Activated T-cell treated with anti-CD3 and anti-CD28 coated beads for 4 hours (primary cell): ENCODE measurements around the gene ISX.

Experiments used
- DNase-seq: peaks from one replicate; pipeline ENCODE4 v3.0.0-alpha.2; 2020

The ISX gene

DNA sequence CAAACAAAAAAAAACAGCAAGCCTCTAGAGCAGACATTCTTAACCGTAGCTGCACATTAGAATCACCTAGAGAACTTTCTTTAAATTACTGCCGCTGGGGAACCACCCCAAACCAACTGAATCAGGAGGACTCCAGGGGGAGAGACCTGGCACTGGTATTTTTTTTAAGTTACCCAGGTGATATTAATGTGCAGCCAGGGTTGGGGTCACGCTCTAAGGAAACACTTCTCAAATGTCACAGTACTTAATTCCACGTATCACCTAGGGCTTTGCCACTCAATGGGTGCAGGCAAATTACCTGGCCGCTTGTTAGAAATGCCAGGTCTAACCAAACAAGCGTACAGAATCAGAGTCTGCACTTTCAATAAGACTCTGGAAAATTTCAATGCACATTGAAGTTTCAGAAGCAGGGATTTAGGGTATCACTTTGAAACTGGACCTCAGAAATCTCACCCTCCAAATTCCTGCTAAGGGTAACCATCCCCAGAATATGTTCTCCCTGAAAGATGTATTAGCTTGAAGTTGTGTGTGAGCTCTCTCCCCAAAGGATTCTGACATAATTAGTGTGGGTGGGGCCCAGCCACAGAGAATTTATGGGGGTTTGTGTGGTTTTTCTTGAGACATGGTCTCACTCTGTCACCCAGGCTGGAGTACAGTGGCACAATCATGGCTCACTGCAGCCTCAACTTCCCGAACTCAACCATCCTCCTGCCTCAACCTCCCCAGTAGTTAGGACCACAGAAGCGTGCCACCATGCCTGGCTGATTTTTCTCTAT lies 12.7 kb upstream of the ISX start:
- DNase-seq: no peak

DNA sequence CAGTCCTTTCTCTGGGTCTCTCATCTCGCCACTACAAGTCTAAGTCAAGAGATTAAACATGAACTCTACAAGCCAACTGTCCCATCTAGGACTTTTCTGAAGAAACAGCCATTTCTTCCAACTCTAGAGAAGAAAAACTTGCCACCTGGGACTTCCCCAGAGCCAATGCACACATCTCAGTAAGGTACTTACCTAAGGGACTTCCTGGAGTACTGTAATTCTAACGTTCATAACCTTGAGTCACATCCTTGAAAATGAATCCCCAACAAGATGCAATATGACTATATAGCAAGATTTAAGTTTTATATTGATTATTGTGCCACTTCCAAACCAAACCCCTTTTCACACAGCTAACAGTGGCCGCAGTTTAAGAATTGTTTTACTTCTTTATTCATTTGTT lies 11.9 kb upstream of the ISX start:
- no peak for DNase-seq

DNA sequence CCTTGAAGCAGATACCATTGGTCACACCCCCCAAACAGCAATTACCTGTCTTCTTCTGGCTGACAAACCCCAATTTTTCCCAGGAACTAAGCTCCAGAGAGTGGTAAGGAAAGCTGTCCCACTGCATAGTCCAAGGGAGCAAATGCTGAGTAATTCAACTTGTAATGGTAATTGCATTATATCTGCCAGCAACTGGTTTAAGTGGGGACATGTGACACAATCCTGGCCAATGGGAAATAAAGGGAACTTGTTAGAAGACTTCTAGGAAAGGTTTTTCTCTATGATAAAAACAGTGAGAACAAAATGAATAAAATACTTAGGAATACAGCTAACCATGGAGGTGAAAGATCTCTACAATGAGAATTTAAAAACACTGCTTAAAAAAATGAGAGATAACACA lies 9.5 kb upstream of the ISX start:
- no peak for DNase-seq

DNA sequence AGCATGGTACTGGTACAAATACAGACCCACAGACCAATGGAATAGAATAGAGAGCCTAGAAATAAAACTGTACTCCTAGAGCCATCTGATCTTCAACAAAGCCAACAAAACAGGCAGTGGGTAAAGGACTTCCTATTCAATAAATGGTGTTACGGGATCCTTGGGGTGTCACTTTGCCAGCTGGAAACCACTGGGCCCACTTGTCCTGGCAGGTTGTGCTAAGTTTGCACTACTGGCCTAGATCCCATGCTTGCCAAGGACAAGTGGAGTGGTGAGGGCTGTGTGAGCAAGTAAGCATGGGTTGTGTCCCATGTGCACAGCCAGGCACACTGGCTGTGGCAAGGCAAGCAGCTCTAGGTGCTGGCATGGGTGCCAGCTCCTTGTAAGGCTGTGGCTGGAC lies 8.8 kb upstream of the ISX start:
- DNase-seq: no peak

DNA sequence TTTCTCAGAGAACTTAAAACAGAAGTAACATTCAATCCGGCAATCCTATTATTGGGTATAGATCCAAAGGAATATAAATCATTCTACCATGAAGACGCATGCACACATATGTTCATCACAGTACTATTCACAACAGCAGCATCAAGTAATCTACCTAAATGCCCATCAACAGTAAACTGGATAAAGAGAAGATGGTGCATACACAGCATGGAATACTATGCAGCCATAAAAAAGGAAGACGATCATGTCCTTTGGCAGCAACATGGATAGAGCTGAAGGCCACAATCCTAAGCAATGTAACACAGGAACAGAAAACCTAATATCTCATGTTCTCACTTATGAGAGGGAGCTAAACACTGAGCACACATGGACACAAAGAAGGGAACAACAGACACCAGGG lies 6.3 kb upstream of the ISX start:
- no peak for DNase-seq

DNA sequence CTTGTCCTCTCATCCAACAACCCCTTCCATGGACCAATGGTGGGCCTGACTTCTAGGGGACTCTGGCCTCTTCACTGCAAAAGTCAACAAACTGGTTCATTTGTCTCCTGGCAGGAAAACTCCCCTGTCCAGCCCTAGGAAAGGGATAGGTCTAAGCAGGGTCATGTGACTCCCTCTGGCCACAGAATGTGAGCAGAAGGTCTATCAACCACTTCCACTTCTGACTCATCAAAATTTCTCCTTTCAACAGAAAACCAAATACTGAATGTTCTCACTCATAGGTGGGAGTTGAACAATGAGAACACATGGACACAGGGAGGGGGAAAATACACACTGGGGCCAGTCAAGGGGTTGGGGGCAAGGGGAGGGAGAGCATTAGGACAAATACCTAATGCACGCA lies 1.3 kb upstream of the ISX start:
- no peak for DNase-seq

DNA sequence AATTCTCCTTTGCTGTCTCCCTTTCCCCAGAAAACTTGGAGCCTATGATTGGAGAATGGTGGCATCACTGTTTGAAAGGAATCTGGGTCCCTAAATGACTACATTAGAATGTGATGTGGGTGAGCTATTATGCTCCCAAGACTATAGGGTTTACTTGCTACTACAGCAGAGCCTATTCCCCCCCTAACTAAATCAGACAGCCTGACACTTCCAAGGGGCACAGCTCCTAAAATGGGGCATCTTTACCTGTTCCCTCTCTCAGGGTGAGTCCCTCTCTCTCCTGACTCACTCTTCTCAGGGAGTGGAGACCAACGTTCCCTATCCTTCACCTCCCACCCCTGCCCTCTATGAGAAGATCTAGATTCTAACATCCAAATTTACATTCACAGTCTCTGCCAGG lies 775 bp upstream of the ISX start:
- DNase-seq: no peak

DNA sequence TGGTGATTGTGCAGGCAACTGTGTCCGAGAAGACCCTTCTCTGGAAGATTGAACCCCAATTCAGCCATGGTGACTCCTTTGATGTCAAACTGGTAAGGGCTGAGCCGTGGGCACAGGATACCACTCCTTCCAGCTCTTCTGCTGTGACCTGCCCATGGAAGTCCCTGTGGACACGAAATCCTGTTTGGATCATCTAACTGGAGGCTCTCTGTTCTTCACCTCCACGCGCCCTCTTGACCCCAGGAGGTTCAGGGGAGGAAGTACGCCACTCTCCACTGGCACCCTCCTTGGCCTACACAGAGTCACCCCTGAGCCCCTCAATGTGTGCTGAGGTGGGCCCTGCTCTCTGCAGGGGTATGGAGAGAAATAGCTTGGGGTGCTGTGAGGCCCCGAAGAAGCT lies 810 bp downstream of the ISX start:
- DNase-seq: no peak

DNA sequence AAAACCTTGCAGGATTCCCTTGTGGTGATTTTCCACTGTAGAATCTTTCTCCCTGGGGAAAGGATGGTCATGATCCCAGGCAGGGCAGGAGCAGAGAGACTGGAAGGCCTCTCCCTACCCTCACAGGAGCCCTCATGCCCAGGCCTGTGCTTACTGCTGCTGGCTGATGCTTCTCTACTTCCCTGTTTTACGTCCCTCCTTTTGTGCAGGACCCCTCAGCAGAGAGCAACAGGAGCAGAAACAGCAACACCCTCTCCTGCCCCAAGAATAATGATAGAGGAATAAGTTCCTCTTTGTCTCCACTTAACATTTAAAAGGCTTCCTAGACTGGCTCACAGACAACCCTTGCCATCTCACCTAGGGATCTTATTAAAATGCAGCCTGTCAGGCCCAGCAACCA lies 3.6 kb downstream of the ISX start:
- DNase-seq: no peak

DNA sequence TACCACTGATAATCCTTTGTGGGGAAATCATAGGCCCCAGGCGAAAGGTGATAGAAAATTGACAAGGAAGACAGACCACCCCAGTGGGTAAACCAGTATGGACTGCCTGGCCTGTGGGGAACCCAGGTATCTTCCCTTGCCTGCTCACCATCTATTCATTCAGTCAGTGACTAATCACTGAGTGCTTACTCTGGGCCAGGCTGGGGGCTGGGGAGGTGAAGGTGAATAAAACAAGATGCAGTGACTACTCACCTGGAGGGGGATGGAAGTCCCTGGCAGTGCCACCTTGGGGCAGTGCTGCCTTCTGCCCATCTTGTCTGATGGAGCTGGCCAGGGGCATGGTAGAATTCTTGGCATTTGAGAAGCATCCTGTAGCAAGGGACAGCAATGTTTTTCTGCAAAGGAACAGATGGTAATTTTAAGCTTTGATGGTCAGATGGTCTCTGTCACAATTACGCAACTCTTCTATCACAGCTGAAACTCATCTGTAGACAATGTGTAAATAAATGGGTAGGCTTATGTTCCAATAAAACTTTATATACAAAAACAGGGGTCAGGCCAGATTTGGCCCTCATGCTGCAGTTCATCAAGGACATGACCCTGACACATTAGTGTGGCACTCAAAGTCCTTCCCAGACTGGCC lies 4.6 kb downstream of the ISX start:
- DNase-seq: no peak

DNA sequence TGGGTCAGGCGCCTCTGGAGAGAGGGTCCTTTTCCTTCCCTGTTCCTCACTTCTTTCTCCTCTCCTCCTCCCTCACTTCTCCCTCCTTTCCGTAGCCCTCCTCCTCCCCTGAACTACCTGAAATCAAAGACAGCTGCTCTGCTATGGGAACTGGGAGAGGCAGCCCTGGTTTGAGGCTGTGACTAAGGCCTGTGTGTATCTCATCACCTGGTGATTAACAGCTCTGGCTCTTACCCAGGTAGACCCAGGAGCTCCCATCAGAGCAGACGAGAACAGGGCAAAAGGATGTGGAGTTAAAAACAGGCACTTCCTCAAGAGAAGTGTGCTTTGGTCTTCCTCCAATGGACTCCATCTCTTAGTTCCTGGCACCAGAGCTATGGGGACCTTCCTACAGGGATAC lies 5.8 kb downstream of the ISX start:
- no peak for DNase-seq

DNA sequence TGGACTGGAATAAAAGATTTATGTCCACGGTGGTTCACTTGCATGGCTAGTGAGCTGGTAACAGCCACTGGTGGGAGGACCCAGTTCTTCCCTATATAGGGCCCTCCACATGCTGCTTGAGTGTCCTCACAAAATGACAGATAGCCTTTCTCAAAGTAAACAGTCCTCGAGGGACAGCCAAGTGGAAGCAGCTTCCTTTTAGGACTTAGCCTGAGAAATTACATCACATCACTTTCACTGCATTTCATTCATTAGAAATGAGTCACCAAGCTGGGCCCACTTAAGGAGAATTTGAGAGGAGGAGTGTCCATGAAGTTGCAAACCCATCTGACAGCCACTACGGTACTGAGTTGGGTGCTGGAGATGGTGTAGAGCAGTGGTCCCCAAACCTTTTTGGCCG lies 7.0 kb downstream of the ISX start:
- DNase-seq: no peak

DNA sequence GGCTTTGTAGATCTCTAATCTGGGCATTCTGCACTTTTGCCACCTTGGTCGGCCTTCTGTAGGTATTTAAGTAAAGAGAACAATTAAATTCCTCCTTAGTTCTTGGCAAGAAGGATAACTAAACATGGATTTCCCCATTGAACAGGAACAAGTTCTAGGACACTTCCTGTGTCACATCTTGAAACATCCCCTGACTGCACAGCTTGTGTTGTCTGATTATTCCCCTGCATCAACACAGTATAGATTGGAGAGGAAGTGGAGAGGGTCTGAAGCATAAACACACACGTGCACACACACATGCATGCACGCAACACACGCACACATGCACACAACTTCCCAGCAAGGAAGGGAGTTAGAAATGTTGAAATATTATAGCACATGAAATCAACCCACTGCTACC lies 8.6 kb downstream of the ISX start:
- DNase-seq: no peak

DNA sequence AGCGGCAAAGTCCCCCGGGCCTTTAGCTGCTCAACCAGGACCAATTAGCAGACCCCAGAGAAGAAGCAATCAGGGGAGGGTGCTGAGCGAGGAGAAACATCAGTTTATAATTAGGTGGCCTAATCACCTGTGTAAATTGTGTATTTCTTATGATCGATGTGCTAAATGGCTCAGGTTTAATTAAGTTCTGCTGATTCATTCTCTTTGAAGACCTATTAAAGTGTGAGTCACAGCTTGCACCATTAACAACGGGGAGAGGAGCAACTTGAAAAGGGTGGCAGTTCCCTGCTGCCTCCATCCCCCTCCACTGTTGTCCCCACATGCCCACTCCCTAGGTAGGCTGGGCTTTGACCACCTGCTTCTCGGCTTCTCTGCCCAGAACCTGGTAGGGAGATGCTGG lies 10.7 kb downstream of the ISX start:
- no peak for DNase-seq

DNA sequence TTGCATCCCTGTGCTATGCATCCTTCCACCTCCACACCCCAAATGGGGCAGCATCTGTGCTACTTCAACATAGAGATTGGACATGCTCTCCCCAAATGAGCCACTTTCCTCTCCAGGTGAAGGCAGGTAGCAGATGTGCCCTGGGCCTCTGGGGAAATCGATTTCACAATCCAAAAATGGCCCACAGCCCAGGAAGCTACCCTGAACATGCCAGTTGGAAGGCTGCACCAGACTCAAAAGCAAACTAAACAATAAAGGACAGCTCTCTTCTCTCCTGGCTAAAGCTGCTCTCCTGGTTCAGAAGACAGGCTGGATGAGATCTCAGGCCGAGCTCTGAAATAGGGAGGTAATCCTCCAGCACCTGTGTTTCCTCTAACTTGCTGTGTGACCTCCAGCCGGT lies 19.7 kb downstream of the ISX start:
- no peak for DNase-seq

DNA sequence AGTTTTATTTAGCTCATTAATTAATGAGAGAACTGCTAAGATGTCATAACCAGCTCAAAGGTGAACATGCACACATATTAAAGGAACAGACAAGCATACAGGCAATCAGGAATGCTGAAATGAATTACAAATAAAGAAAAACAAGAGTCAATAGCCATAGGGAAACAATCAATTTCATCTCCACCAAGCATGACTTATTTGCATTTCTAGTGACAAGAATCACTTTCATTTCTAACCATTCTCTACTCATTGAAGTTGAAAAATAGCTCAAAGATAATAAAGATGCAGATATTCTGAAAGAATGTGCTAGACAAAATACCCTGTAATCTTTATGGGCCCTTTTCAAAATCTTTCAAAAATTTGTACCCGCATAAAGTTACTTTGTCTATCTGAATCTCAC lies 23.2 kb downstream of the ISX start:
- no peak for DNase-seq

DNA sequence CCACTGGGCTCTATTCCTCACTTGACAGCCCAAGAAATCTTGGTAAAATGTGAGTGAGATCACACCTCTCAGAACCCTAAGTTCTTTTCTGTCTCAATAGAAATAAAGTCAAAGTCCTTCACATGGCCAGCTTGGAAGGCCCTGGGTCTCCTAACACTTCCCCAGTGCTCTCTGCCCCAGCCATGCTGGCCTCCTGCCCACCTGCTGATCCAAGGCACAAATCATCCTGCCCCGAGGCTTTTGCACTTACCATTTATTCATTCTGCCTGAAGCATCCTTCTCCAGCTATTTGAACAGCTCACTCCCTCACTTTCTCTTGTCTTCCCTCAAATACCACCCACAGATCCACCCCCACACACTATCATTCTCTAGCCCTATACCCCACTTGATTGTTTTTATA lies 26.4 kb downstream of the ISX start:
- no peak for DNase-seq

DNA sequence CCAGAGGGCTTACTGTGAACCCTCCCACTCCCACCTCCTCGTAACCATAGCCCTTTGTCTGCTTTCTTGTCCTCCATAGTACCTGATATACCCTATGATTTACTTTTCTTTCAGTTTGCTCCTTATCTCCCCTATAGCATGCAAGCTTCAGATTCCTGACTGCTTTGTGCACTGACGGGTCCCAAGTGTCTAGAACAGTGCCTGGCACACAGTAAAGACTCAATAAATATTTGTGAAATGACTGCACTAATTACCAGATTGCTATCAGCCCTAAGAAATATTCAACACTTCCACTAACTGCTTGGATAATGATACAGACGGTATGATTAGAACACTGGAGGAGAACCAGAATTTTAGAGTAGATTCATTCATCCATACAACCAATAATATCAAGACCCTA lies 33.0 kb downstream of the ISX start:
- DNase-seq: no peak

DNA sequence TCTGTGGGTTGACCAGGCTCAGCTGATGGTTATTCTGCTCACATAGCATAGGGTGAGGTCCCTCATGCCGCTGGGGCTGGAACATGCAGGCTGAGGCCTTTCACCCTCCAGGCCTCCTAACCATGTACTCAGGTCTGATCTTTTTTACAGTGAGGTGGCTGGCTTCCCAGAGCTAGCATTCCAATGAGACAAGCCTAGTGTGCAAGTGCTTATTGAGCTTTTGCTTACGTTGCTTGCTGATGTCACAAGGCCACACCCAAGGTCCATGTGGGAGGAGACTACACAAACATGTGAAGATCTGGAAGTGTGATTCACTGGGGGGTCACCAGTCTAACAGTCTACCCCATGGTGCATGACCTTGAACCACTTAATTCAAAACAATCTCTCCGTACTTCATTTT lies 33.9 kb downstream of the ISX start:
- no peak for DNase-seq

DNA sequence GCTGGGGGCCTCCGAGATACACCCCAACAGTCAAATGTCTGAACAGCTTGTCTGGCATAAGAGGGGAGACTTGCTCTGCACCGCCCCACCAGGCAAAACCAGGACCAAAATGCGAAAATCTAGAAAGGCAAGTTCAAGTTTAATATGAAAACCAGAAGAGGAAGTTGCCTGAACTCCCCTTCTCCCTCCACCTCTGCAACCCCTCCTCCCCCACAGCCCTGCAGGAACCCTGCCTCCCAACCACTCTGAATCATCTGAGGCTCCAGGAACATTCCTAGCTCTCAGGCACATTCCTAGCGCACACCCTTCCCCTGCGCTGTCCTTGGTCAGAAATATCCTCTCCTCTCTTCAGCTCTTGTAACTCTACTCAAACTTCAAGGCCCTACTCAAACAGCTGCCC lies 36.7 kb downstream of the ISX start:
- DNase-seq: no peak

DNA sequence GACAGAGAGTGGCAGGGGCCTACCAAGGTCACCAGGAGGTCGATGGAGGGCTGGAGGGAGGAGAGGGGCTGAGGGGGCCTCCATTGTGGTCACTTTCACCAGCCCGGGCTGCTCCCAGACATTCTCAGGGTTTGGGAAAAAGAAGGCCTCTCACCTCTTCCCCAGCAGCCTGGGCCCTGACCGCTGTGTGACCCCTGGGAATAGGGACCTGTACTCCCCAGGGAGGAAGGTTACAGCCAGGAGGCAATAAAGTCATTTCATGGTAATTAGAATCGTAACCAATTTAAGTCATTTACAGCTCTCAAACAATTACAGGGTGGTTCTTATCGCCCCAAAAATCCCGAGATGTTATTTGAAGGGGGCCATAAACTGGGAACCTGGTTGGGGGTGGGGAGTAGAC lies 37.8 kb downstream of the ISX start:
- DNase-seq: no peak

DNA sequence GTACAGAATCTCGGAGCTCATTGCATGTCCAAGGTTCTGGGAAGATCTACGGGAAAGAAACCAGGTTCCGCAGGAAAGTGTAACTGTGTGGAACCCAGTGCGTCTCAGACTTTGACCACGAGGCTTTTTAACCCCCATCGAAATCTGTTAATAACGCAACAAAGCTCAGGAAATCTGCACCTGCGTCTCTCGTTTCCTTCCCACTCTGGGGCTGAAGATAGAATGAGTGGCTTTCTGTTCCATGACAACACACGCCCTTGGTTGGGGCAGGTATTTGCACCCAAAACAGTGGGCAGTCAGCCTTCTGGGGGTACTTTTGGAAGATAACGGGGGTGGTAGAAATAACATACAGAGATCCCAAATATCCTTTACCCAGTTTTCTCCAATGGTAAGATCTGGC lies 38.5 kb downstream of the ISX start:
- no peak for DNase-seq

DNA sequence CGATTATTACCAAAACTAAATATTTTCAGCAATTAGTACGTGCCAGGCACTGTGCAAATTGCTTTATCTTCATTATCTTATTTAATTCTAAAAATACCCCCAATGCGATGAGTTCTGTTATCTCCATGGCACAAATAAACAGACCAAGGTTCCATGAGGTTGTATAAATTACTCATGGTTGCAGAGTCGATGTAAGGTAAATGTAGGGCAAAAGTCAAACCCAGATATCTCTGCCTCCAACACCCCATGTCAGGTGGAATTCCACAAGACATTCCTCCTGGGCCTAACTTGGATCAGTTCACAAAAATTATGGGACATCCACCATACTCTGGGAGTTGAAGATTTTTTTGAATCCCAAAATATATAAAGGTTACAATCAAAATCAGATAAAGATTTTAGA lies 43.7 kb downstream of the ISX start:
- DNase-seq: no peak

DNA sequence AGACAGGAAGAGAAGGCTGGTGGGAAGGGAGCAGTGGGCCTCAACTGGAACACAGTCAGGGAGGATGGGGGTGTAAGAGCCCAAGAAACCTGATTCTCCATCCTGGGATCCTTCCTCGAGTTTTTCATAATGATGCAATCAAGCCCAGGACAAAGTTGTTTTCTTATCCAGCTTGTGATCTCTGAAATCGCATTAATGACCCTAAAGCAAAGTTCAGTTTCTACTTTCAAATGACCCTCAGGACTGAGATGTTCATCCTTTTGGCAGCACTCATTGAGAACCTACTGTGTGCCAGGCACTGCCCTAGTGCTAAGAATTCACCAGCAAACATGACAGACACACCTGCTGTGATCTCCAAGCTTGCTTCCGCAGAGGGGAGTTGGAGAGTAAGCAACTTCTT lies 45.3 kb downstream of the ISX start:
- no peak for DNase-seq

DNA sequence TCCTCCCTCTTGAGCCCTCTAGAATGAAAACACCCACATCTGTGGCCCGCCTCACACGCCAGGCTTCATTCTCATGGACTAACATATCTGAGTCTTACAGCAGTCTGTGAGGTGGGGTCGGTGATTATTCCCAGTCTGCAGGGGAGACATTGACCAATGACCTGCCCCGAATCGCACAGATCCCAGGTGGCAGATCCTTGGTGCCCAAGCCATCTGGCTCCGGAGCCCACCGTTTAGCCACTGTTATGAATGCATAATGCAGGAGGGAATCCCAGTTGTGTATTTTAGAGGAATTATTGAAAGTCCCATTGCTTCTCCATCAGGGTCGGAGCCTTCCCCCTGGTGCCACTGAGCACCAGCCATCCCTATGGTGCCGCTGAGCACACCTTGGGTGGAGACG lies 47.4 kb downstream of the ISX start:
- no peak for DNase-seq
